Stimulated activated CD8-positive, alpha-beta memory T cell treated with anti-CD3 and anti-CD28 coated beads, Interleukin-15, amount 100 ng/mL, for 24 hours (primary cell): ENCODE data around the gene HOXC9.
"Not testable (repeated sequence)": the region's sequence is repeated elsewhere in the genome, so short reads cannot be mapped to it uniquely, and the experiment has no call there.

ENCODE experiments used
- DNase-seq: peaks from one replicate; pipeline ENCODE4 v3.0.0-alpha.2; 2020; ENCODE audit warnings: low read depth

HOXC9 gene

GRCh38 chr12:54040148-54040494, 40.2 kb downstream of the HOXC9 start:
- no peak for DNase-seq

DNA sequence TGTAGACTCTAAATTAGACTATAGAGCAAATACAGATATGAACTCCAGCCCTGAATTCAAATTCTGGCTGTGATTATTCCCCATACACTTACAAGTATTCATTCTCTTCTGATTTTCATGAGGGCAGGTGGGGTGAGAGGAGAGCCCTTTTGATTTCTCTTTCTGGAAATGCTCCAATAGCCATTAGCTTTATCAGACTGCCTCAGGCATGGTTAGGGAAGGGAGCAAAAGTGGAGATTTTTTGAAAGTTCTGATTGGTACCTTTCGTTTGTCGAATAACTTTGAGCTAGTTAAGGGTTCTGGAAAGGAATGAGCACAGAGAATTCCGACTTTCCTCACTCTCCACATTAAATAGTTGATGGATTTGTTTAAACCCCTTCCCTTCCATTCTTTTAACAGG, 40.7 kb downstream of the HOXC9 start:
- DNase-seq = no peak

- DNase-seq = no peak
Observed at GRCh38 chr12:54041097-54041690, 41.2 kb downstream of the HOXC9 start.

- not testable (repeated sequence) for DNase-seq
Observed at GRCh38 chr12:54042033-54042432, 42.1 kb downstream of the HOXC9 start.

DNA sequence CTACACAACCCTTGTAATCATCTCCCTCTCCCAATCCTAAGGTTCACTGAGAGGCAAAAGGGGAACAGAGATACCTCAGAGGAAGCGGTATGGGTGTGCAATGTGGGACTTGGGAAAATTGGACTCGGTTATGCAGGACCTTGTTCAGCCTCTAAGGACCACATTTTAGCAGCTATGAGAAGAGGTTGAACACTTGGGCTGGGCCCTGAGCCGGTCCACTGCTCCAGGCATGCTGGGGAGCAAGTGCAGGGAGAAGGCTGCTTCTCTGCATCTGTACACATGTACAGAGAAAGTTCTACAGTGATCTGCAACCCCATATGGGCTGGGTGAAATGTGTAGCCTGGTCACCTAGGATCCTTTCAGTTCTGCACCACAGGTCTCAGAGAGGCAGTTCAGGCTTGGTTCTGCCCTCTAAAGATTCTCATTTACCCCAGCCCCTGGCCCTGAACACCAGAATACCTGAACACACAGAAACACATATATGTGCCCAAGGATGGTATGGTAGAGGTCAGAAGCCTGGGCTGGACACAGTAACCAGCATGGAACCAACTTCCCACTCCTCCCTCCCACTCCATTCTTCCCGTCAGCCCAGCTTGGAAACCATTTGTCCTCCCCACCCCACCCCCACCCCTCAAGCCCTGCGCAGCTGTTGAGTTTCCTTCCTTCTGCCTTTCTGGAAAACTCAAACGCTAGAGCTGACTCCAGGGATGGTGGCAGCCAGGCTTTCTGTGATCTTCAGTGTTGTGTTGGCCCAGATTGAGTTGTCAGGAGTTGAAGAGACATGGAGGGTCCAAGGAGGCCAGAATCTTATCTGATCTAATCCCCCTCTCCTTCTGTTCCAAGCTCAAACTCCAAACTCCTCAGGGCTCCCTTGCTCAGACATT, 43.3 kb downstream of the HOXC9 start:
- no peak for DNase-seq

- DNase-seq = no peak
Observed at GRCh38 chr12:54044425-54045103, 44.6 kb downstream of the HOXC9 start.

DNA sequence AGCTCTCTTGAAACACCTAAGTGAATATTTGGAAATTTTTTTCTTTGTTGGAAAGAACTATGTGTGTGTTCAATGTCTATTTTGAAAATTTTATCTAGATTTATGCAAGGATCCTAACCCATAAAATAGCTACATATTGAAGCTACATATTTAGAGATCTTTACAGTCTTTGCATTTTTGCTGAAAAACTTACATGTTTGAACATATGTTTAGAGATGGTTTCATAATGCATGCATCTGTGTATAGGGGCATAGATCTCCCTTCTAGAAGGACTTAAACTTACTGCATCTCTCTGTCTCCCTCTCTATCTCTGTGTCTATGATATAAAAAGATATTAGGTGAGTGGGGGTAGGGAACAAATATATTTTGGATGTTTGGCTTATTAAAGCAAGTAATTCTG, 45.4 kb downstream of the HOXC9 start:
- no peak for DNase-seq

- DNase-seq = no peak
Observed at GRCh38 chr12:54045868-54046521, 46.0 kb downstream of the HOXC9 start.

DNA sequence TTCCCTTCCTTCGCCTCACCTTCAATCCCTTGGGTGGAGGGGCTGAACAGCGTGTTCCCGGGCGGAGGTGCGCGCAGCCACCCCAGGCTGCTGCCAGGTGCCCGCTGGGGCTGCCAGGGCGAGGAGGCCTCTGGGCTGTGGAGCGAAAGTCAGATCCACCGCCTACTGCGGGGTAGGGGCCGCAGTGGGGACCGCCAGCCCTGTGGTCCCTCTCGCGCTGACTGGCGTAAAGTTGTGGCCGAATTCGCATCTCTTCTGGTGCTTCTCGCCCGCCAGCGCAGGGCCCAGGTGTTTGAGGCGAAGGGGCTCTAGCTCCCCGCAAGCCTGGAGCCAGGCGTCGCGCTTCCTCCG, 46.8 kb downstream of the HOXC9 start:
- DNase-seq = no peak

DNA sequence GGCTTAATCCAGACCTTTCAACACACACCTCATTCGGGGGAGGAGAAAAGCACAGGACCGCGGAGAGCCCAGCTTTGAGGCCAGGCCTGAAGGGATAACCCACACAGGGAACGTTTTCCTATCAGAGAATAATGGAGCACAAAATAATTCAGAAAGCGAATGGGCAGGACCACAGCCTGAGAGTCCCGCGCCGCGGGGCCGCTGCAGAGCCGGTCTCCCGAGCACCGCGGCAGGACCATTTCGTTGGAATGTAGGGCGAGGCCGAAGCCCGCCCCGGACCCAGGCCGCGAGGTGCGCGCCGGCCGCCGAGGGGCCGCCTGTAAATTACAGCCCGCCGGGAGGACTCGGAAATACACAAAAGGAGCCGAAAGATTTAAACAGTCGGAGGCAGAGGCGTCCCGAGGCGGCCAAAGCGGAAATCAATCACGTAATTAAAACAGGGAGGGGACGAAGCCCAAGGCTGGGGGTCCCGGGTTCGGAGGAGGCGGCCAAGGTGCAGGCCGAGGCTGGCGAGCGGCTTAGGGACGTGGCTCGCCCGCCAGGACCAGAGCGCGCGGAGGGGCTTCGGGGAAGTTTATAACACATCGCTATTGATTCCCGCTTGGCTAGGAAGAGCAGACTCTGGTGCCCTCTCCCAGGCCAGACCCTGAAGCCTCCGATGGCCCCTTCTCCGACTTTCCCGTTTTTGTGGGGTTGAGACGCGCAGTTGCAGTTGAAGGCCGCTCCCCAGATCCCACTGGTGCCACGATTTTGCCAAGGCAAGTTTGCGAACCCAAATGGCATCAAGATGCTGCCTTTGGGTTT, 47.4 kb downstream of the HOXC9 start:
- no peak for DNase-seq

DNA sequence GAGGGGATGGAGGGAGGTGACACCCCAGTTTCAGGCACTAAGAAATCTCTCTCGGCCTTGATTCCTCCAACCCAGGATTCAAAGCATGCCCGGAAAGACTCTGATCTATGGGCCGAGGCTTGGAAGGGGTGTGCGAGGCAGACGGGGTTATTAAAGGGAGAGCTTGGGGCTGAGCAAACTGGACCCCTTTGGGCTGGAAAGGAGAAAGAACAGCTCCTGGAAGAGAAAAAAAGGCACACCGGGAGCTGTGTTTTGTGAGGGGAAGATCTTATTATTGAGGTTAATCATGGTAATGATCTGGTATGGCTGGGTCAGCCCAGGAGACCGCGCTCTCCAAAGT, 48.0 kb downstream of the HOXC9 start:
- DNase-seq = no peak

GRCh38 chr12:54048406-54049093, 48.6 kb downstream of the HOXC9 start:
- DNase-seq = no peak

DNA sequence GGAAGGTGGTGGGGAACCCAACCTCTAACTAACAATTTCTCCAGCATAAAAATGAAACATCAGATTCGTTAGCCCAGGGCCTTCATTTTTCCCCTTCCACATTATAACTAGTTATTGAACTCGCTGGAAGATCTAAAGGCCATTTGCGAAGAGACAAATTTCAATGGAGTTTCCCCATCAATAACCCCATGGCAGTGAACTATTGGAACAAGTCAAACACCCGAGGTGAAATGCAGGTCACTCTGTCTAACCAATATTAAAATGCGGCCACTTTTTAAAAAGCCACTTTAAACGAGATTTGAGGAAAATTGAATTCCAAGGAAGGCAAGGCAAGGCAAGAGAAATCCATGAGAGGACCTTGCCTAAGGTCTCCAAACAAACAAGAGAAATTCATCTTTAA, 49.1 kb downstream of the HOXC9 start:
- no peak for DNase-seq

DNA sequence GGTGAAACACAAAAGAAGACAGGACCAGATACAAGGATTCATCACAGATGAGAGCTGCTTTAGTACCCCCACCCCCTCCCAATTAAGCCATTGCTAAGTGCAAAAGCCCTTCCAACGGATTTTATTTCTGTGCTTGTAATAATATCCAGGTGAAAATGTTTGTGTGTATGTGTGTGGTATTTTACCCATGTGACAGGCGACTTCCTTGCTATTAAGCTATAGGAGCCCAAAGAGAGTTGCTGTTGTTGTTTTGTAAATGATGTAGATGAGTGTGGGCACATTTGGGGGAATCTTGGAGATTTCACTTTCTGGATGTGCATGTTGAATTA, 50.5 kb downstream of the HOXC9 start:
- DNase-seq = no peak

GRCh38 chr12:54051026-54051842, 51.3 kb downstream of the HOXC9 start:
- DNase-seq = no peak

- no peak for DNase-seq
Observed at GRCh38 chr12:54051874-54052437, 52.0 kb downstream of the HOXC9 start.

GRCh38 chr12:54052438-54053002, 52.6 kb downstream of the HOXC9 start:
- DNase-seq = no peak
